Measurements from ENCODE around the gene OR5H6.

GRCh38 chr3:98290916-98291315 is 26.9 kb downstream of the OR5H6 start:
- TF ChIP-seq ZNF565 (CRISPR knock-in tag; conservative IDR thresholded peaks at IDR 0.05; ENCODE audit: low read depth): no peak
- TF ChIP-seq ARNTL (CRISPR knock-in tag; IDR thresholded peaks at IDR 0.05; ENCODE audit: borderline replicate concordance, low read depth): no peak
- TF ChIP-seq GLIS3 (CRISPR knock-in tag; IDR thresholded peaks at IDR 0.05): no peak
- TF ChIP-seq PATZ1 (CRISPR knock-in tag; IDR thresholded peaks at IDR 0.05; ENCODE audit: borderline replicate concordance): no peak
- TF ChIP-seq ZFP3 (CRISPR knock-in tag; IDR thresholded peaks at IDR 0.05): no peak
- no peak for TF ChIP-seq PPARA (CRISPR knock-in tag; IDR thresholded peaks at IDR 0.05; ENCODE audit: borderline replicate concordance)
- TF ChIP-seq TSHZ2 (CRISPR knock-in tag; IDR thresholded peaks at IDR 0.05): no peak
- no peak for TF ChIP-seq POU6F1 (CRISPR knock-in tag; IDR thresholded peaks at IDR 0.05; ENCODE audit: borderline replicate concordance, low read depth)
- TF ChIP-seq RARB (CRISPR knock-in tag; IDR thresholded peaks at IDR 0.05): no peak
- TF ChIP-seq SNAI2 (CRISPR knock-in tag; IDR thresholded peaks at IDR 0.05): no peak
- no peak for TF ChIP-seq CSDC2 (CRISPR knock-in tag; IDR thresholded peaks at IDR 0.05)
- TF ChIP-seq ISL1 (CRISPR knock-in tag; IDR thresholded peaks at IDR 0.05): no peak
- TF ChIP-seq ZFP30 (CRISPR knock-in tag; IDR thresholded peaks at IDR 0.05): no peak
